Measurements from ENCODE around the gene SLC38A10. TPM values are rescaled to one million over a fixed set of nuclear protein-coding genes. Genes with fewer than 3 reads are reported as not detected.

The SLC38A10 gene
- total RNA-seq, 2 donors from 2014 or later = 83.0 to 129 TPM

GRCh38 chr17:81317961-81318605 is 23.0 kb upstream of the SLC38A10 start:
- ATAC-seq (ENCODE audit: insufficient number of reproducible peaks, low FRiP score, low read depth) = no peak
- no peak overlapping the region for H3K27ac ChIP-seq
- no peak for TF ChIP-seq CTCF (IDR thresholded peaks at IDR 0.05)
- no peak overlapping the region for H3K4me3 ChIP-seq
- H3K36me3 ChIP-seq = no peaks in the 10 kb centered on the region
- no peak for DNase-seq (ENCODE audit: low spot score)
- H3K9me3 ChIP-seq = no peaks in the 10 kb centered on the region
- H3K27me3 ChIP-seq (replicated peaks; ENCODE audit: insufficient read depth) = no peaks in the 10 kb centered on the region
- no peaks in the 10 kb centered on the region for H3K4me1 ChIP-seq (ENCODE audit: control insufficient read depth in 1 of 2, low read depth in 2 of 2)

DNA sequence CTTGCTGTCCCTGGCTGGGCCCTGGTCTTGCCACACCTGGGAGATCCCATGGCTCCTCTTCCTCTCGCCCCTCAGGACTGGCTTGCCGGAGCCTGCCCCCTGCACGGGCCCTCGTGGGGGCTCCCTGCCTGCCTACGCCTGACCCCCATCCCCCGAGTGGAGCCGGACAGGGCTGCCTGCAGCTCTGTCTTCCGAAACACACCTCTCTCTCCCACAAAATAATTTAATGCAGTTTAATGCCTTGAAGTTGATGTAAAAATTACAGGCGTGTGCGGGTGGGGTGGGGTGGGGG is 22.4 kb upstream of the SLC38A10 start:
- no peaks in the 10 kb centered on the region for H3K36me3 ChIP-seq
- no peaks in the 10 kb centered on the region for H3K27me3 ChIP-seq (replicated peaks; ENCODE audit: insufficient read depth)
- no peaks in the 10 kb centered on the region for H3K4me1 ChIP-seq (ENCODE audit: control insufficient read depth in 1 of 2, low read depth in 2 of 2)
- no peak overlapping the region for H3K4me3 ChIP-seq
- ATAC-seq (ENCODE audit: insufficient number of reproducible peaks, low FRiP score, low read depth) = no peak
- DNase-seq (ENCODE audit: low spot score) = no peak
- H3K9me3 ChIP-seq = no peaks in the 10 kb centered on the region
- H3K27ac ChIP-seq = no peak overlapping the region
- no peak for TF ChIP-seq CTCF (IDR thresholded peaks at IDR 0.05)

DNA sequence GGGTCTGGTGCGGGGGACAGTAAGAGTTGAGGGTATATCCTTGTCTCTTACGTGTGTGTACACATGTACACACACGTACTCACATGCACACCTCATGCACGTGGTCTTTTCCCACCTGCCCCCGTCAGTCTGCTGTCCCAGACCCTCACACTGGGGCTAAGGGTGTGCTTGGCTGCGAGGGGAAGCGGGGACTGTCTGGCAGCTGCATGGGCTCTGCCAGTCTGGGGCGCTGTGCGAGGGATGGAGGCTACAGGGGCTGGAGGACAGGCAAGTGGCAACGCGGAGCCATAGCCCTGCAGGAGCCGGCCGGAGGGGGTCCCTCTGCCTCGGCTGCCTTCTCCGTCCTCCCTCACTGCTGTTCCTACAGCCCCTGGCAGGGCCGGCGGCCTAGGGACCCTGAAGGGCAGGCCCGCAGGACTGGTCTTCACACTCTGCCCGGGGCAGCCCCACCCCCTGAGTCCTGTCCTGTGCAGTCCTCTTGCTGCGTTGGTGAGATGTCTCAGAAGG is 20.8 kb upstream of the SLC38A10 start:
- no peak for TF ChIP-seq CTCF (IDR thresholded peaks at IDR 0.05)
- Histone ChIP-seq H3K36me3 (no peaks in the 10 kb centered on the region), H3K27me3 (replicated peaks; ENCODE audit: insufficient read depth) (no peaks in the 10 kb centered on the region), H3K4me1 (ENCODE audit: control insufficient read depth in 1 of 2, low read depth in 2 of 2) (no peaks in the 10 kb centered on the region), H3K9me3 (no peaks in the 10 kb centered on the region), H3K4me3 (no peak overlapping the region), H3K27ac (no peak overlapping the region)
- DNase-seq (ENCODE audit: low spot score) = no peak
- ATAC-seq (ENCODE audit: insufficient number of reproducible peaks, low FRiP score, low read depth) = no peak

DNA sequence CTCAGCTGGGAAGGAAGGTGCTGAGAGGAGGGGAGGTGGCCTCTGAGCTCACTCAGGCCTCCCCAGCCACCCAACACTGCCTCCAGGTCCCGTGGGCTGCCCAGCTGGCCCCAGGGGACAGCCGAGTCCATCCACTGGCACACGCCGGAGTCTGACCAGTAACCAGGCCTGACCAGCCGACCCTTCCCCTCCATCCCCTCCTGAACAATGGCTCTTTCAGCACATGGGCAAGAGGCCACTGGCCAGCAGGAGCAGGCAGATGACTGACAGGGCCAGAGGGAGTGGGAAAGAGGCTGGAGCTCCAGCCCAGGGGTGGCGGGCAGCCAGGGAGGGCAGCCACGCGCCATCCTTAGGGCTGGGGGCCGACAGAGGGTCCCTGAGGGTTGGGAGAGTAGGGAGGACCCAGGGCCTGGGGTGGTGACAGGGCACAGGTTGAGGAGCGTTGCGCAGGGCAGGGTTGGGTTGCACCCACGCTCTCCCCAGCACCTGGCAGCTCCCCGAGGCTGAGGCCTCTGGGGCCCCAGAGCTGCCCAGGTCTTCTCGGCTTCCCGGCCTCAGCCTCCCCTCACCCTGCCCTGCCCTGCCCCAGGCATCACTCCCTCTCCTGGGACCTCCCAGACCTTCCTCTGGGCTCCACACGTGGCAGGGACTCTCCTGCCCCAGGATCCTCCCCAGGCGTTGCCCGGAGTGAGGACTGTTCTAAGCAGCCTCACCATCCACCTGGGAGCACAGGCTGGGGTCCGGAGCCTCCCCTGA is 20.2 kb upstream of the SLC38A10 start:
- TF ChIP-seq CTCF (IDR thresholded peaks at IDR 0.05) = no peak
- Histone ChIP-seq H3K9me3 (no peaks in the 10 kb centered on the region), H3K36me3 (no peaks in the 10 kb centered on the region), H3K27ac (no peak overlapping the region), H3K4me1 (ENCODE audit: control insufficient read depth in 1 of 2, low read depth in 2 of 2) (no peaks in the 10 kb centered on the region), H3K27me3 (replicated peaks; ENCODE audit: insufficient read depth) (no peaks in the 10 kb centered on the region), H3K4me3 (no peak overlapping the region)
- DNase-seq (ENCODE audit: low spot score) (no peak), ATAC-seq (ENCODE audit: insufficient number of reproducible peaks, low FRiP score, low read depth) (no peak)

DNA sequence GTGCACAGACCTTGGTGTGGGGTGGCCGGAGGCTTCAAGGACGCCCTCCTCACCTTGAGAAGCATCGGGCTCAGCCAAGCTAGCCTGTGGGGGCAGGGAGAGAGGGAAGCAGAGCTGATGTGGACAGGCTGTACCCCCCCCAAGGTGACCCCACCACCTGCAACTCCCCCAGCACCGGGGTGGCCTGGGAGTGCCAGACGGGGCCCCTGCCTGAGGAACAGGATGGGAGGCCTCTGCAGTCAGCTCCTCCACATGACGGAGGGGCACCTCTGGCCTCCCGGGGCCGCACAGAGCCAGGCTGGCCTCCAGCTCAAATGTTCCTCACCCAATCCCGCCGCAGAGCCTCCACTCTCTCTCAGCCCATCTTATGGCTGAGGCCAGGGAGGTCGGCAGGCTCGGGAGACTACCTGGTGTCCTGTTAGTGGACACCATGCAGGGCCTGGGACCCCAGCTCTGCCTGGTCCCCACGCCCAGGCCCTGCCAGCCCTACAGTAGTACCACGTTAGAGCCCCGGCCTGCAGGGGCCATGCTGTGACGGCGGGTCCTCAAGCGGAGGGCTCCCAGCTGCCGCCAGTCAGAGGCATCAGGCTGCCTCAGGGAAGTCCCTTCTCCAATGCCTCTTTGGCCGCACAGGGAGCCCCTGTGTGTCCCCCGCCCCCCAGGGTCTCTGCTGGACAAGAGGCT is 19.4 kb upstream of the SLC38A10 start:
- peaks cover 3 to 7% of the 10 kb centered on the region in 2 donors for H3K4me1 ChIP-seq (ENCODE audit: control insufficient read depth in 1 of 2, low read depth in 2 of 2)
- DNase-seq (ENCODE audit: low spot score) (no peak), ATAC-seq (ENCODE audit: insufficient number of reproducible peaks, low FRiP score, low read depth) (no peak)
- no peak overlapping the region for H3K4me3 ChIP-seq
- no peaks in the 10 kb centered on the region for H3K36me3 ChIP-seq
- no peak overlapping the region for H3K27ac ChIP-seq
- no peaks in the 10 kb centered on the region for H3K27me3 ChIP-seq (replicated peaks; ENCODE audit: insufficient read depth)
- no peaks in the 10 kb centered on the region for H3K9me3 ChIP-seq
- TF ChIP-seq CTCF (IDR thresholded peaks at IDR 0.05) = no peak
